GM23338 (cell line): ENCODE data around the gene DOLK.

Source experiments
- CREB1 ChIP-seq: fragments of 250-450 bp; sonication (Bioruptor Pico); IDR thresholded peaks from 2 replicates; pipeline ENCODE4 v1.5.0; 2020; ENCODE audit warnings: low read depth, mild to moderate bottlenecking, moderate library complexity
- CTCF ChIP-seq, 2 experiments: fragments of 200-600 bp in 1 of 2; sonication (generic) in 1 of 2; conservative IDR thresholded peaks; 2 replicates each; pipeline versions ENCODE4 v1.5.1 to v1.6.1; 2016 to 2017; ENCODE audit warnings: antibody characterized with exemption in 2 of 2, low read depth in 2 of 2, mild to moderate bottlenecking in 2 of 2, moderate library complexity in 1 of 2
- ETS1 ChIP-seq: IDR thresholded peaks from 2 replicates; pipeline ENCODE4 v1.6.1; 2016; ENCODE audit warnings: antibody characterized with exemption
- EZH2 ChIP-seq: fragments of 200-600 bp; sonication (generic); IDR thresholded peaks from one replicate; pipeline ENCODE4 v1.8.0; 2017; ENCODE audit warnings: antibody characterized with exemption, mild to moderate bottlenecking, low read depth; ENCODE audit not compliant: unreplicated experiment
- EZH2phosphoT487 ChIP-seq: fragments of 200-600 bp; sonication (generic); IDR thresholded peaks from one replicate; pipeline ENCODE4 v1.8.1; 2018; ENCODE audit warnings: antibody characterized with exemption; ENCODE audit not compliant: unreplicated experiment
- JUNB ChIP-seq: IDR thresholded peaks from one replicate; pipeline ENCODE4 v1.6.1; 2016; ENCODE audit warnings: antibody characterized with exemption; ENCODE audit not compliant: unreplicated experiment
- NANOG ChIP-seq: IDR thresholded peaks from 2 replicates; pipeline ENCODE4 v1.6.1; 2016; ENCODE audit warnings: antibody characterized with exemption, borderline replicate concordance
- POLR2AphosphoS5 ChIP-seq: IDR thresholded peaks from 2 replicates; pipeline ENCODE4 v1.6.1; 2016; ENCODE audit warnings: antibody characterized with exemption, low read depth
- REST ChIP-seq: IDR thresholded peaks from one replicate; pipeline ENCODE4 v1.6.1; 2018; ENCODE audit warnings: antibody characterized with exemption; ENCODE audit not compliant: unreplicated experiment
- STAT1 ChIP-seq: IDR thresholded peaks from one replicate; pipeline ENCODE4 v1.6.1; 2016; ENCODE audit warnings: antibody characterized with exemption; ENCODE audit not compliant: unreplicated experiment
- ZNF114 ChIP-seq: fragments of 250-450 bp; sonication (Bioruptor Pico); IDR thresholded peaks from 2 replicates; pipeline ENCODE4 v1.5.0; 2020; ENCODE audit warnings: mild to moderate bottlenecking, moderate library complexity
- ZNF331 ChIP-seq: fragments of 250-450 bp; sonication (Bioruptor Pico); IDR thresholded peaks from 2 replicates; pipeline ENCODE4 v1.5.0; 2020; ENCODE audit warnings: low read depth, mild to moderate bottlenecking, moderate library complexity
- ZNF462 ChIP-seq: fragments of 250-450 bp; sonication (Bioruptor Pico); IDR thresholded peaks from 2 replicates; pipeline ENCODE4 v1.5.0; 2020; ENCODE audit warnings: mild to moderate bottlenecking, moderate library complexity

- TF ChIP-seq EZH2: no peak
- no peak for TF ChIP-seq POLR2AphosphoS5
- TF ChIP-seq CTCF (conservative IDR thresholded peaks at IDR 0.05; ENCODE audit: low read depth in 2 of 2): peak; percentile 98
- no peak for TF ChIP-seq ZNF331
- no peak for TF ChIP-seq JUNB
- no peak for TF ChIP-seq CREB1 (CRISPR knock-in tag)
- no peak for TF ChIP-seq EZH2phosphoT487
- no peak for TF ChIP-seq REST
- no peak for TF ChIP-seq ZNF114 (CRISPR knock-in tag)
- TF ChIP-seq NANOG: no peak
- no peak for TF ChIP-seq ETS1
- no peak for TF ChIP-seq STAT1
- no peak for TF ChIP-seq ZNF462 (CRISPR knock-in tag)
Measured at GRCh38 chr9:128927731-128928411, 19.5 kb downstream of the DOLK start.
